ENCODE data around the gene ESRRB.
"Not testable (repeated sequence)": the region's sequence is repeated elsewhere in the genome, so short reads cannot be mapped to it uniquely, and the experiment has no call there.

The ESRRB gene

DNA sequence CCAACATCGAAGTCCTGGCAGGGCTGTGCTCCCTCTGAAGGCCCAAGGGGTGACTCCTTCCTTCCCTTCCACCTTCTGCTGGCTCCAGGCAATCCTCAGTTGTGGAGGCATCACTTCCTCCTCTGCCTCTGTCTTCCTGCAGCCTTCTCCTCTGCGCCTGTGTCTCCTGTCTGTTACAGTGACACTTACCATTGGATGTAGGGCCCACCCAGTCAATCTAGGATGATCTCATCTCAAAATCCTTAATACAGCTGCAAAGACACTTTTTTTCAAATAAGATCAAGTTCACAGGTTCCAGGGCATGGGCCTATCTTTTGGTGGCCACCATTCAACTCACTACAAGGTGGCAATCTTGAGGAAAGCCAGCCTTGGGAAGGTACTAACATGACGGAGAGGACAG lies 155.1 kb downstream of the ESRRB start:
- Histone ChIP-seq H3K27ac (ENCODE audit: low read length) (no peak overlapping the region), H3K27me3 (ENCODE audit: low read depth, low read length) (no peaks in the 10 kb centered on the region), H3K4me3 (ENCODE audit: low read depth in 1 of 2, low read length in 2 of 2) (no peak overlapping the region), H3K36me3 (ENCODE audit: control insufficient read depth in 1 of 2, insufficient read depth in 2 of 2, low read length in 2 of 2) (no peaks in the 10 kb centered on the region), H3K4me1 (ENCODE audit: control insufficient read depth in 1 of 2, insufficient read depth in 2 of 2, low read length in 2 of 2) (no peaks in the 10 kb centered on the region), H3K9me3 (ENCODE audit: control insufficient read depth in 1 of 2, low read length in 2 of 2) (no peaks in the 10 kb centered on the region)

DNA sequence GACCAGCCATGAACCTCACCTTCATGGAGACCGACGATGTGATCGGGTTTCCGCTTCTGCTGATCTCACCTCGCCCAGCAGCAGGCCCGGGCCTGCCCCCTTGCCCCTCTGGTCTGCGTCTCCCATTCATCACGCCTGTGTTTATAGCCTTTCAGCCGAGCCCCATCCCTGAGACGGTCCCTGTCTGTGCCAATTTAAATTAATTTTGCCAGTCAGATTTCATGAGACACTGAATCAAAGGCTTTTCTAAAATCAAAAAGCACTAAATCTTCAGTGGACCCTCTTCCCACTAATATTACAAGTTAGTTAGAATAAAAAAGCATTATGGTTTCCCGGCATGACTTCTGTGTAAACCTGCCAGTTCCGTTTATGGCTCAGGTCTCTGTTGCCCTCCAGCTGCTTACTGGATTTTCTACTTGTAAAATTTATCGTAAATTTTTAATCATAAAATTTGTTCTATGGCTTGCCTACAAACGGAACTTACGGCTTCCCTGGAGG lies 155.9 kb downstream of the ESRRB start:
- H3K4me3 ChIP-seq (ENCODE audit: low read depth in 1 of 2, low read length in 2 of 2): no peak overlapping the region
- no peaks in the 10 kb centered on the region for H3K36me3 ChIP-seq (ENCODE audit: control insufficient read depth in 1 of 2, insufficient read depth in 2 of 2, low read length in 2 of 2)
- no peaks in the 10 kb centered on the region for H3K9me3 ChIP-seq (ENCODE audit: control insufficient read depth in 1 of 2, low read length in 2 of 2)
- H3K4me1 ChIP-seq (ENCODE audit: control insufficient read depth in 1 of 2, insufficient read depth in 2 of 2, low read length in 2 of 2): no peaks in the 10 kb centered on the region
- no peaks in the 10 kb centered on the region for H3K27me3 ChIP-seq (ENCODE audit: low read depth, low read length)
- H3K27ac ChIP-seq (ENCODE audit: low read length): no peak overlapping the region

DNA sequence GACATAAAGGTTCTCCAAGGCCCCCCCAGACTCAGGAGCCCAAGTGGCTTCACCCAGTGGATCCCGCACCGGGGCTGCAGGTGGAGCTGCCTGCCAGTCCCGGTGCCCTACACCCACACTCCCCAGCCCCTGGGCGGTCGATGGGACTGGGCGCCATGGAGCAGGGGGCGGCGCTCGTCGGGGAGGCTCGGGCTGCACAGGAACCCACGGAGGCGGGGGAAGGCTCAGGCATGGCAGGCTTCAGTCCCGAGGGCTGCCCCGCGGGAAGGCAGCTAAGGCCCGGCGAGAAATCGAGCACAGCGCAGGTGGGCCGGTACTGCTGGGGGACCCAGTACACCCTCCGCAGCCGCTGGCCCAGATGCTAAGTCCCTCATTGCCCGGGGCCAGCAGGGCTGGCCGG lies 160.7 kb downstream of the ESRRB start:
- not testable (repeated sequence) for H3K4me3 ChIP-seq (ENCODE audit: low read depth in 1 of 2, low read length in 2 of 2); H3K4me1 ChIP-seq (ENCODE audit: control insufficient read depth in 1 of 2, insufficient read depth in 2 of 2, low read length in 2 of 2); H3K36me3 ChIP-seq (ENCODE audit: control insufficient read depth in 1 of 2, insufficient read depth in 2 of 2, low read length in 2 of 2); H3K27ac ChIP-seq (ENCODE audit: low read length); H3K27me3 ChIP-seq (ENCODE audit: low read depth, low read length); H3K9me3 ChIP-seq (ENCODE audit: control insufficient read depth in 1 of 2, low read length in 2 of 2)

- H3K27me3 ChIP-seq (ENCODE audit: low read depth, low read length): no peaks in the 10 kb centered on the region
- no peak overlapping the region for H3K4me3 ChIP-seq (ENCODE audit: low read depth in 1 of 2, low read length in 2 of 2)
- H3K36me3 ChIP-seq (ENCODE audit: control insufficient read depth in 1 of 2, insufficient read depth in 2 of 2, low read length in 2 of 2): no peaks in the 10 kb centered on the region
- no peak overlapping the region for H3K27ac ChIP-seq (ENCODE audit: low read length)
- H3K4me1 ChIP-seq (ENCODE audit: control insufficient read depth in 1 of 2, insufficient read depth in 2 of 2, low read length in 2 of 2): no peaks in the 10 kb centered on the region
- H3K9me3 ChIP-seq (ENCODE audit: control insufficient read depth in 1 of 2, low read length in 2 of 2): no peaks in the 10 kb centered on the region
These were observed 162.1 kb downstream of the ESRRB start for GRCh38 chr14:76537906-76538647.

DNA sequence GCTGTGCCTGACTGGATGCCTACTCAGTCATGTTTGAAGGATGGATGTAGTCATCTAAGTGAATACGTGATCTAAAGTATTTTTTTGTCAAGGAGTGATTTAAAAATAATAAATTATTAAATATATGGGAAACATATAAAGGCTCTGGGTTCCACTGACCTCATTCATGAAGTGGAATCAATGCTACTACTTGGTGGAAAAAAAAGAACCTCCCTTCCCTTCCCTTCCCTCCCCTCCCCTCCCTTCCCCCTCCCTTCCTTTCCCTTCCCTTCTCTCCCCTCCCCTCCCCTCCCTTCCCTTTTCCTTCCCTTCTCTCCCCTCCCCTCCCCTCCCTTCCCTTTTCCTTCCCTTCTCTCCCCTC lies 162.7 kb downstream of the ESRRB start:
- no peak overlapping the region for H3K27ac ChIP-seq (ENCODE audit: low read length)
- no peak overlapping the region for H3K4me3 ChIP-seq (ENCODE audit: low read depth in 1 of 2, low read length in 2 of 2)
- no peaks in the 10 kb centered on the region for H3K36me3 ChIP-seq (ENCODE audit: control insufficient read depth in 1 of 2, insufficient read depth in 2 of 2, low read length in 2 of 2)
- H3K9me3 ChIP-seq (ENCODE audit: control insufficient read depth in 1 of 2, low read length in 2 of 2): no peaks in the 10 kb centered on the region
- no peaks in the 10 kb centered on the region for H3K27me3 ChIP-seq (ENCODE audit: low read depth, low read length)
- H3K4me1 ChIP-seq (ENCODE audit: control insufficient read depth in 1 of 2, insufficient read depth in 2 of 2, low read length in 2 of 2): no peaks in the 10 kb centered on the region

GRCh38 chr14:76539130-76539529 lies 163.2 kb downstream of the ESRRB start:
- no peaks in the 10 kb centered on the region for H3K4me1 ChIP-seq (ENCODE audit: control insufficient read depth in 1 of 2, insufficient read depth in 2 of 2, low read length in 2 of 2)
- H3K36me3 ChIP-seq (ENCODE audit: control insufficient read depth in 1 of 2, insufficient read depth in 2 of 2, low read length in 2 of 2): no peaks in the 10 kb centered on the region
- H3K27me3 ChIP-seq (ENCODE audit: low read depth, low read length): no peaks in the 10 kb centered on the region
- H3K4me3 ChIP-seq (ENCODE audit: low read depth in 1 of 2, low read length in 2 of 2): no peak overlapping the region
- no peaks in the 10 kb centered on the region for H3K9me3 ChIP-seq (ENCODE audit: control insufficient read depth in 1 of 2, low read length in 2 of 2)
- no peak overlapping the region for H3K27ac ChIP-seq (ENCODE audit: low read length)

- Histone ChIP-seq H3K4me3 (ENCODE audit: low read depth in 1 of 2, low read length in 2 of 2) (no peak overlapping the region), H3K4me1 (ENCODE audit: control insufficient read depth in 1 of 2, insufficient read depth in 2 of 2, low read length in 2 of 2) (no peaks in the 10 kb centered on the region), H3K27me3 (ENCODE audit: low read depth, low read length) (no peaks in the 10 kb centered on the region), H3K27ac (ENCODE audit: low read length) (no peak overlapping the region), H3K9me3 (ENCODE audit: control insufficient read depth in 1 of 2, low read length in 2 of 2) (no peaks in the 10 kb centered on the region), H3K36me3 (ENCODE audit: control insufficient read depth in 1 of 2, insufficient read depth in 2 of 2, low read length in 2 of 2) (no peaks in the 10 kb centered on the region)
These were observed 165.8 kb downstream of the ESRRB start for GRCh38 chr14:76541594-76542219.

DNA sequence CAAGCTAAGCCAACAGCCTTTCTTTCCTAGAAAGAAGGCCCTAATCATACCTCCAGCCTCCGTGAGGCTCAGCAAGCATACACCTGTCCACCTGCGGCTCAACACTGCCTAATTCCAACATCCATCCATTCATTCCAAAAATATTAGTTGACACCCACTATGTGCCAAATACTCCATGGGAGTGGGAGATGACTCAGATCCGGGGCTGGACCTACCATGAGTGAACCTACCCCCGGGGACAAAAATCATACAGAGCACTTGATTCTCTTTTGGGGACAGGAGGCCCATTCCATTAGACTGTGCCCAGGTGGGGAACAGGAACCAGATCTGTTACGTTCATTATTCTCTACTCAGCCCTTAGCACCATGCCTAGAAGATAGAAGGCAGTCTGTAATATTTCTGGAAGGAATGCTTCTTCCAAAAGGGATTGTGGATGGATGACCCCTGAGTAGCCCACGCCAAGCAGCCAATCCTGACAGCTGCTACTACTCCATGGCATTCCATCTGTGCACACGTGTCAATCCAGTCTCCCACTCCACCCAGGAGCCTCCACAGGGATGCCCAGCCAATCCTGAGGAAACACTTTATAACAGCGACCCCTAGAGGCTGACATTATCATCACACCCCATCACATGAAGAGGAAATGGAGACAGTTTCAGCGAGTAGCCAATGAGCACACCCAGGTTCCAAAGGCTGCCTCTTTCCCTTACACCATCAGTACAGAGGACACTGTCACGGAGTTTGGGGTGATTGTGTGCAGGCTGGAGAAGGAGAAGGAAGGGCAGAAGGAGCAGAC lies 170.7 kb downstream of the ESRRB start:
- no peaks in the 10 kb centered on the region for H3K27me3 ChIP-seq (ENCODE audit: low read depth, low read length)
- H3K9me3 ChIP-seq (ENCODE audit: control insufficient read depth in 1 of 2, low read length in 2 of 2): no peaks in the 10 kb centered on the region
- H3K27ac ChIP-seq (ENCODE audit: low read length): no peak overlapping the region
- no peaks in the 10 kb centered on the region for H3K36me3 ChIP-seq (ENCODE audit: control insufficient read depth in 1 of 2, insufficient read depth in 2 of 2, low read length in 2 of 2)
- H3K4me3 ChIP-seq (ENCODE audit: low read depth in 1 of 2, low read length in 2 of 2): no peak overlapping the region
- H3K4me1 ChIP-seq (ENCODE audit: control insufficient read depth in 1 of 2, insufficient read depth in 2 of 2, low read length in 2 of 2): no peaks in the 10 kb centered on the region

DNA sequence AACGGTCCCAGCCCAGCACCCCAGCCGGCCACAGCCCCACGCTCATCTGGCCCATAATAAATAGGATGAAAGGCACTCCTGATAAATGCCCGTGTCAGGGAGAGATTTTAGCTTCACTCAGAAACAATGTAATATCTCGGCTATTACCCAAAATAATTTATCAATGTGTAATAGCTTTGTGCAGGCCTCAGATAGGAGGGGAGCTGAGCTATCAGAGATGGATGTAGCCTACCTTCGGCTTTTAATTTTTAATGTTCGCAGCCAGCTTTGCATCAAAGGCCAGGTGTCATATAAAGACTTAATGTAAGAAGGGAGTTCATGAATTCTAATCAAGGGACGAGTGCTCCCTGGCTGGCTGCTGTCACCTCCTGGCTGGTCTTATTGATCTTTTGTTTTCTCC lies 171.9 kb downstream of the ESRRB start:
- Histone ChIP-seq H3K4me1 (ENCODE audit: control insufficient read depth in 1 of 2, insufficient read depth in 2 of 2, low read length in 2 of 2) (no peaks in the 10 kb centered on the region), H3K9me3 (ENCODE audit: control insufficient read depth in 1 of 2, low read length in 2 of 2) (no peaks in the 10 kb centered on the region), H3K27me3 (ENCODE audit: low read depth, low read length) (no peaks in the 10 kb centered on the region), H3K36me3 (ENCODE audit: control insufficient read depth in 1 of 2, insufficient read depth in 2 of 2, low read length in 2 of 2) (no peaks in the 10 kb centered on the region), H3K4me3 (ENCODE audit: low read depth in 1 of 2, low read length in 2 of 2) (no peak overlapping the region), H3K27ac (ENCODE audit: low read length) (no peak overlapping the region)

- H3K27me3 ChIP-seq (ENCODE audit: low read depth, low read length): no peaks in the 10 kb centered on the region
- H3K9me3 ChIP-seq (ENCODE audit: control insufficient read depth in 1 of 2, low read length in 2 of 2): no peaks in the 10 kb centered on the region
- no peak overlapping the region for H3K27ac ChIP-seq (ENCODE audit: low read length)
- no peaks in the 10 kb centered on the region for H3K4me1 ChIP-seq (ENCODE audit: control insufficient read depth in 1 of 2, insufficient read depth in 2 of 2, low read length in 2 of 2)
- H3K36me3 ChIP-seq (ENCODE audit: control insufficient read depth in 1 of 2, insufficient read depth in 2 of 2, low read length in 2 of 2): no peaks in the 10 kb centered on the region
- no peak overlapping the region for H3K4me3 ChIP-seq (ENCODE audit: low read depth in 1 of 2, low read length in 2 of 2)
These were observed 174.6 kb downstream of the ESRRB start for GRCh38 chr14:76550534-76550933.

GRCh38 chr14:76551116-76551515 lies 175.2 kb downstream of the ESRRB start:
- Histone ChIP-seq H3K4me1 (ENCODE audit: control insufficient read depth in 1 of 2, insufficient read depth in 2 of 2, low read length in 2 of 2) (no peaks in the 10 kb centered on the region), H3K4me3 (ENCODE audit: low read depth in 1 of 2, low read length in 2 of 2) (no peak overlapping the region), H3K27ac (ENCODE audit: low read length) (no peak overlapping the region), H3K36me3 (ENCODE audit: control insufficient read depth in 1 of 2, insufficient read depth in 2 of 2, low read length in 2 of 2) (no peaks in the 10 kb centered on the region), H3K27me3 (ENCODE audit: low read depth, low read length) (no peaks in the 10 kb centered on the region), H3K9me3 (ENCODE audit: control insufficient read depth in 1 of 2, low read length in 2 of 2) (no peaks in the 10 kb centered on the region)
